Activated T-helper 1 cell treated with anti-CD3 and anti-CD28 coated beads, Interleukin-12 subunit alpha, Interleukin-12 subunit beta, Interleukin-2, Interleukin-4 antibody, amounts not matched to agents 30 ng/mL and 10 ng/mL and 1 ng/mL, durations not matched to agents 14 hours and 24 hours and 36 hours (primary cell): Measurements from ENCODE around the gene ATP6V1G2. TPM values are rescaled to one million over a fixed set of nuclear protein-coding genes. Genes with fewer than 3 reads are reported as not detected.
A peak's percentile ranks its signal among the peaks of the same experiment; 100 is the strongest.
"Not testable (repeated sequence)": the region's sequence is repeated elsewhere in the genome, so short reads cannot be mapped to it uniquely, and the experiment has no call there.

ENCODE experiments used
- DNase-seq: peaks from one replicate; pipeline ENCODE4 v3.0.0; 2021; ENCODE audit warnings: low spot score
- H3K27ac Mint-ChIP-seq: one replicate; pipeline ENCODE4 v1.8.0; 2021; ENCODE audit warnings: mild to moderate bottlenecking, mixed read lengths
- H3K27me3 Mint-ChIP-seq: one replicate; pipeline ENCODE4 v1.8.0; 2022; ENCODE audit warnings: mild to moderate bottlenecking, moderate library complexity, mixed read lengths; ENCODE audit not compliant: insufficient read depth
- H3K36me3 Mint-ChIP-seq: one replicate; pipeline ENCODE4 v1.8.0; 2021; ENCODE audit warnings: low read depth, mixed read lengths
- H3K4me1 Mint-ChIP-seq: one replicate; pipeline ENCODE4 v1.8.0; 2021; ENCODE audit warnings: low read depth, mixed read lengths
- H3K4me3 Mint-ChIP-seq: one replicate; pipeline ENCODE4 v1.8.0; 2021; ENCODE audit warnings: mild to moderate bottlenecking, moderate library complexity, mixed read lengths
- H3K9me3 Mint-ChIP-seq: one replicate; pipeline ENCODE4 v1.8.0; 2021; ENCODE audit warnings: mixed read lengths
- intact Hi-C: fragments of 100-400 bp; cut with micrococcal nuclease; formaldehyde crosslinking; loops from one replicate; pipeline ENCODE4 v1.15.1; 2024
- total RNA-seq: library from RNA; stranded (reverse); gene quantifications from 2 replicates; pipeline ENCODE4 v1.2.3, GENCODE V29; 2022

Gene ATP6V1G2
- total RNA-seq = 1.2 and 1.4 TPM in 2 replicates

DNA sequence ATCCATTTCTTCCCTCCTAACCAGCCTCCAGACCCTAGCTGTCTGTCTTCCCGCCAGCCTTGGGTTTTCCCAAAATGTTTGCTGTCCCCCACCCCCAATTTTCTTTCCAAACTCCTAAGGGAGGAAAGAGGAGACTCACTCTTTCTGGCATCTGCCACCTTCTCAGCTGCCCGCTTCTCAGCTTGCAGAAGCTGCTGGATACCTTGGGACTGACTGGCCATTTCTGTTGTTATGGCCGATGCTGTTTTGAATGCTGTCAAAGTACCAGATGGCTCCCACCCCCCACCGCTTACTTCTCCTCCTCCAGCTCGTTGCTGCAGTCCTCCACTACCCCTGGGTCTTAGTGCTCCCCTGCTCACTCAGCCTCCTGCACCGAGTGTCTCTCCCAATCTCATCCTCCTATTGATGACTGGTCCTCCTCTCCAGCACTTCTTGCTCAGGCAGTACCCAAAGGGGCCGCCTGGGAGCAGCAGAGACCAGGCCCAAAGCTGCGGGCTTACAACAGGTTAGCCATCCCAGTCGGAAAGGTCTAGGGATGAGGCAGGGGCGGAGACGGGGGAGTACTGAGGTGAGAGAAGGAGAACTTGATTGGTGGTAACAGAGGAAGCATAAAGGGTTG is at the start of gene ATP6V1G2:
Gene ATP6V1G2, minus strand, starts transcription at position 270 of the 619 bp plus-strand sequence. Its CDS starts 49 bp downstream, at position 221.
- Mint-ChIP-seq H3K4me3 (peak within 1 kb of the TSS; percentile 87), H3K4me1 (peaks cover 32% of the 10 kb centered on the region), H3K9me3 (no peaks in the 10 kb centered on the region), H3K36me3 (peaks cover 7% of the 10 kb centered on the region), H3K27me3 (peaks cover 3% of the 10 kb centered on the region), H3K27ac (peak within 1 kb of the TSS; percentile 82)
- intact Hi-C loops = loop anchor here (1.0 to 10.0 kb wide), 5 partner anchors 52 to 408 kb away; partner anchors contain the start of genes EHMT2, NELFE and SKIC2
- DNase-seq = peak; percentile 87

DNA sequence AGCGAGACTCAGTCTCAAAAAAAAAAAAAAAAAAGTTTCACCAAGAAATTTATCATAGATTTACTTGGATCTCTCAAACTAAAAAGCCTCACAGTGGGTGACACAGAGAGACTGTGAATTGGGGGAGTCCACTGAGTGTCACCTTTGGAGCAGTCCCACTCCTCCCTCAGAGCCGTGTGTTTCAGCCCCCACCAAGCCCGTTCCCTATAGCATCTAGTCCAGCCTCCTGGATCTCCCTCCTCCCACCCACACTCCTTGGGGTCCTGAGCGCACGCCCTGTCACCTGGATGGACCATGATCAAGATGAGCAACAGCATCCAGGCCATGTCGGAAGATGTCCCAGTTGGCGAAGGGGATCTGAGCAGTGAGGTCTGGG is 46.0 kb upstream of the ATP6V1G2 start:
- Mint-ChIP-seq H3K4me3 (peak overlapping the region; percentile 62), H3K27ac (peak overlapping the region; percentile 80), H3K27me3 (no peaks in the 10 kb centered on the region), H3K4me1 (peaks cover 64% of the 10 kb centered on the region), H3K9me3 (no peaks in the 10 kb centered on the region), H3K36me3 (peaks cover 17% of the 10 kb centered on the region)
- DNase-seq = no peak
- intact Hi-C loops = loop anchor here (10.0 kb wide), 1 partner anchor 188 kb away; the partner anchor contains the start of gene MICA

- not testable (repeated sequence) for H3K4me3 Mint-ChIP-seq, H3K9me3 Mint-ChIP-seq, H3K27me3 Mint-ChIP-seq, DNase-seq
- peak overlapping the region; percentile 20 for H3K27ac Mint-ChIP-seq
- intact Hi-C loops = loop anchor here (10.0 kb wide), 1 partner anchor 186 kb away; the partner anchor contains the start of gene MICA
- peaks cover 69% of the 10 kb centered on the region for H3K4me1 Mint-ChIP-seq
- H3K36me3 Mint-ChIP-seq = peaks cover 25% of the 10 kb centered on the region
Observed at GRCh38 chr6:31590691-31591090, 44.3 kb upstream of the ATP6V1G2 start.

DNA sequence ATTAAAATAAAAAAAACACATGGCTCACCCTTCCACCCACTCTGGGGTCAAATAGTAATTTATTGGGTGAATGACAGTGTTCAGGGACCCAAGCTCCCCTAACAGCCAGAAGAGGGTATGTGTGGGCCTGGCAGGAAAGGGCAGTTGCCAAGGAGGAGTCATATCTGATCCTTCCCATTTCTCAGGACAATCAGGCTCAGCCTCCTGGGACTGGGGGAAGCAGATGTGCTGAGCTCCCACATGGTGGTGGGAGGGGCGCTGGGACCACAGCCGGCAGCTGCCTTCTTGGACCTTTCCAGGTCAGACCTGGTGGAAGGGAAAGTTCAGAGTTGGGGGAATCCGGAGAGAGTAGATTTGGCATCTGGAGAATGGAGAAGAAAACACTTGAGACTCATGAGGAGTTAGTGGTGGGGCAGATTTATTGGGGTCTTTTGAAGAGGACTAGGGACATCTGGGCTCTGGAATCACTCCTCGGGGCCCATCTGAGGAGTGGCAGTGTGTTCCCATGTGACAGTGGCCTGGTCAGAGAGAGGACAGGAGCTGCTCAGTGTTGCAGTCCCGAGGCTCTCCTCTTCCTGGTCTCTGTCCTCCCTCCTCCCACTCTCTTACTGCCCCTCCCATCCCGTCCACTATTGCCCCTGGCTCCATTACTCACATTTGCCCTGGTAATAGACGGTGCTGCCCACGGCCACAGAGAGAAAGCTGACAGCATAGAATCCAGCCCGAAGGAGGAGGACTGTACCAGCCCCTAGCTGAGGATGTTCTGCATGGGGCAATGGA is 42.7 kb upstream of the ATP6V1G2 start:
- DNase-seq = no peak
- Mint-ChIP-seq H3K4me3 (peak overlapping the region; percentile 37), H3K27ac (peak overlapping the region; percentile 36), H3K9me3 (no peaks in the 10 kb centered on the region), H3K36me3 (peaks cover 25% of the 10 kb centered on the region), H3K27me3 (no peaks in the 10 kb centered on the region), H3K4me1 (peaks cover 78% of the 10 kb centered on the region)
- intact Hi-C loops = no loop called here

DNA sequence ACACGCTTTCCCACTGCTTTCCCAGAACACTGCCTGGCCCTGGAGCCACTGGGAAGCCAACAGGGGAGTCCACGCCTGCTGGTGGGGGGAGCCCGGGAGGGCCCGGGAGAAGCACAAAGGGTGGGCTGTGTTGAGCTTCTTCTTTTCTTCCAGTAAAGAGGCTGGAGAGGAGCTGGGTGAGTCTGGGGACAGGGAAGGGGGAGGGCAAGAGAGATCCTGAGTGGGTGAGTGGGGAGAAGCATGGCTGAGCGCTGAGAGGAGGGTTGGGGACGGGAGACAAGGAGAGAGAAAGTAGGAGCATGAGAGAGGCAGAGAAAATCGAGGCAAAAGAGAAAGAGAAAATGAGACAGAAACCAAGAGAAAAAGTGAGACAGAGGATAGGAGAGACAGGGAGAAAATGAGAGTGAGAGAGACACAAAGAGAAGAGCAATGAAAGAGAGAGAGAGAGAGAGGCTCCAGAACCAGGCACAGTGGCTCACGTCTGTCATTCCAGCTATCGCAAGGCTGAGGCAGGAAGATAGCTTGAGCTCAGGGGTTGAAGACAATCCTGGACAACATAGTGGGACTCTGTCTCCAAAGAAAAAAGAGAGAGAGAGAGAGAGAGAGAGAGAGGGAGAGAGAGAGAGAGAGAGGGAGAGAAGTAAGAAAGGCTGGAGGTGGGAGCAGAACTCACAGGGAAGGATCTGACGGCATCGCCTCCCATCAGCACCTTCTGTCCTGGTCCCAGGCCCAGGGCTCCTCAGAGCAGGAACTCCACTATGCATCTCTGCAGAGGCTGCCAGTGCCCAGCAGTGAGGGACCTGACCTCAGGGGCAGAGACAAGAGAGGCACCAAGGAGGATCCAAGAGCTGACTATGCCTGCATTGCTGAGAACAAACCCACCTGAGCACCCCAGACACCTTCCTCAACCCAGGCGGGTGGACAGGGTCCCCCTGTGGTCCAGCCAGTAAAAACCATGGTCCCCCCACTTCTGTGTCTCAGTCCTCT is 41.7 kb upstream of the ATP6V1G2 start:
- DNase-seq = no peak
- Mint-ChIP-seq H3K36me3 (peaks cover 25% of the 10 kb centered on the region), H3K4me3 (peak overlapping the region; percentile 87), H3K27ac (peak overlapping the region; percentile 93), H3K9me3 (no peaks in the 10 kb centered on the region), H3K27me3 (no peaks in the 10 kb centered on the region), H3K4me1 (peaks cover 70% of the 10 kb centered on the region)
- intact Hi-C loops = no loop called here

DNA sequence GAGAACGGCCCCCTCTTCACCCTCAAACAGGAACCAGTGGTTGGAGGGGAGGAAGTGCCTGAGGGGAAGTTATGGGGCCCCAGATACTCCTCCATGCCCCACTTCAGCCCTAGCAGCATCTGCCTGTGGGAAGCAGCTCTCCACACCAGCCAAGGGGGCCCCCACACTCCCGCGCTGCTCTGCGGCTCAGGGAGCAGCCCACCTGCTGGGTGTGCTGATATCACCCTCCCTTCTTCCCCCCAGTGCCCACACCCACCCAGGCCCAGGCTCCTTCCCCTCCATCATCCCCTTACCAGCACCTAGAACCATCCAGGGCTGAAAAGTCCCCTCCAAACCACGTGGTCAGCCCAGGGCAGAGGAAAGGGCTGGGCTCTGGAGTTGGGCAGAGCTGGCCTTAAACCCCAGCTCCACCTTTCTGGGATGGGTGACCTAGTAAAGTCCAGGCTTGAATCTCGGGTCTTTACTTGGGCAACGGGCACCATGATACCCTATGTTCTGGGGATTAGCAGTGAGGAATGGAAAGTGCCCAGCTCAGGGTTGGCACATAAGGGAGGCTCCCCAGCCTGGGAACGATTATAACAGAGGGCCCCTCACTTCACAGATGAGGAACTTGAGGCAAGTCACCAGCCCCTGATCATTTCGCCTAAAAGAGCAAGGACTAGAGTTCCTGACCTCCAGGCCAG is 40.3 kb upstream of the ATP6V1G2 start:
- Mint-ChIP-seq H3K4me1 (peaks cover 69% of the 10 kb centered on the region), H3K27ac (peak overlapping the region; percentile 95), H3K9me3 (no peaks in the 10 kb centered on the region), H3K4me3 (peak overlapping the region; percentile 87), H3K36me3 (peaks cover 32% of the 10 kb centered on the region), H3K27me3 (no peaks in the 10 kb centered on the region)
- intact Hi-C loops = no loop called here
- no peak for DNase-seq

DNA sequence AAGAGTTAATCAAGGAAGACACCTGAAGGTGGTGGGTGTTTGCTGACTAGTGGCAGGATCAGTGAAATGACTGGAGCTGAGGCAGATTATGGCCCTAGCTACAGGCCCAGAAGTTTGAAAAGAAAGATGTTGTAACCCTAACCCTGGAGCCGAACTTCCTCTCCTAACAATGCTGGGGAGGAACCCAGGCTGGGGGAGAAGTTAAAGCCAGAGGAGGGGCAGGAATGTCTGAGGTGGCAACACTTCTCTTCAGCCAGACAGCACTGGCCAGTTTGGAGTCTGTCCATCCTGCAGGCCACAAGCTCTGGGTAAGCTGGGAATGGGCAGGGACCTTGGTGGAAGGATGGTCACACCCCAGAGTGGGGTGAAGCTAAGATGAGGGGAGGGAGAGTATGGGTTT is 39.6 kb upstream of the ATP6V1G2 start, which contains the start of gene LST1:
Gene LST1, plus strand, starts transcription at position 270 of the 400 bp plus-strand sequence. CDS start 1,023 bp downstream, outside the sequence.
- H3K27me3 Mint-ChIP-seq = no peaks in the 10 kb centered on the region
- H3K9me3 Mint-ChIP-seq = no peaks in the 10 kb centered on the region
- H3K27ac Mint-ChIP-seq = peak within 1 kb of the TSS; percentile 95
- H3K4me1 Mint-ChIP-seq = peaks cover 67% of the 10 kb centered on the region
- H3K36me3 Mint-ChIP-seq = peaks cover 38% of the 10 kb centered on the region
- no peak for DNase-seq
- intact Hi-C loops = no loop called here
- H3K4me3 Mint-ChIP-seq = peak within 1 kb of the TSS; percentile 87

- H3K36me3 Mint-ChIP-seq = peaks cover 41% of the 10 kb centered on the region
- intact Hi-C loops = loop anchor here (1.0 to 2.0 kb wide), 2 partner anchors 17 to 35 kb away; partner anchors contain the start of gene PRRC2A
- H3K4me1 Mint-ChIP-seq = peaks cover 63% of the 10 kb centered on the region
- H3K27ac Mint-ChIP-seq = peak overlapping the region; percentile 95
- no peaks in the 10 kb centered on the region for H3K9me3 Mint-ChIP-seq
- peak overlapping the region; percentile 87 for H3K4me3 Mint-ChIP-seq
- no peaks in the 10 kb centered on the region for H3K27me3 Mint-ChIP-seq
- no peak for DNase-seq
Observed at GRCh38 chr6:31585491-31585890, 39.1 kb upstream of the ATP6V1G2 start.

DNA sequence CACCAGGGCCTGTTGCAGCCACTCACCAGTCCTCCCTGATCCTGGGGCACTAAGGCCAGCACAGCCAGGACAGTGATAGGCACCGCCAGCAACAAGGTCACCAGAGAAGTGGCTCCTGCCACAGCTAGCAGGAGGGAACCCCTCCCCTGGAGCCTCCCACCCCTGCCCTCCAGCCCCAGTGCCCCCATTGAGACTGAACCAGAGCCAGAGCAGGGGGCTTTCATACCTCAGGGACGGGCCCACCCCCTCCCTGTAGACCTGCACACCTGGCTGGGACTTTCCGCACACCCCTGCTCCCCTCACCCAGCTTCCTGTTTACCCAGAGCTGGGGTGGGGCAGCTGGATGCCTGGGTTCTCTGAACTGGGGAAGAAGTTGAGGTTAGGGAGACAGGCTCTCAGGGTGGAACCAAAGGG is 35.8 kb upstream of the ATP6V1G2 start, which contains the start of gene LTB:
Gene LTB, minus strand, starts transcription at position 195 of the 414 bp plus-strand sequence. Its CDS starts 7 bp downstream, at position 188.
- Mint-ChIP-seq H3K4me3 (peak within 1 kb of the TSS; percentile 92), H3K9me3 (no peaks in the 10 kb centered on the region), H3K4me1 (peaks cover 72% of the 10 kb centered on the region), H3K27ac (peak within 1 kb of the TSS; percentile 93), H3K27me3 (no peaks in the 10 kb centered on the region), H3K36me3 (peaks cover 49% of the 10 kb centered on the region)
- intact Hi-C loops = no loop called here
- peak; percentile 65 for DNase-seq

DNA sequence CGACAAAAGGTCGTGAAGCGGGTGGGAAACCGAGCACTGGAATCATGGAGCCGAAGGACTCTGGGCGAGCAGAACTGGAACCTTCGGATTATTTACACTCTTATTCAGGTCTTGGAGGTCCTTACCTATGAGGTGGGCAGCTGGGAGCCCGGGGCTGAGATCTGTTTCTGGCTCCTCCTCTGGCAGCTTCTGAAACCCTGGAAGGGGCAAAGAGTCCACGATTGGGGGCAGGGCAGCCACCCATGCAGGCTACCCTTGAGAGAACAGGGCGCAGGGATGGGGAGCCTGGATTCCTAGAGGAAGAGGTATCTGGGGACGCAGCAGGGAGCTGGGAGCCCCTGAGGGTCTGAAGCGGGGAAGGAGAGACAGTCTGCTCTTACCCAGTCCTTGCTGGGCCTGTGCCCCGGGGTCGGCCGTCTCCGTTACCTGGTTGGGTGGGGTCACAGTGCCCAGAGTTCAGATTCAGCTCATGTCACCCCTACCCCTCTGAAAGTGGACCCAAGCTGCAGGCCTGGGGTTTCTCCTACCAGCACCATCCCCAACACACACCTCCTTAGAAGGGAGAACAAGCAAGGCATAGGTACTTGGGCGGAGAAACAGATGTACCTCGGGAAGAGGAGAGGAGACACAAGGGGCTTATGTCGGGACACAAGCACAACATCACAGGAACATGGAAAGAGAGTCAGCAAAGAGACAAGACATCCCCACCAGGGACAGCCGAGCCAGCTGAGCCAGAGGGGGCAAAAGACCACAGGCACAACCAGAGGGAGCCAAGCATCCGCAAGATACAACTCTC is 35.2 kb upstream of the ATP6V1G2 start:
- Mint-ChIP-seq H3K27ac (peak overlapping the region; percentile 93), H3K27me3 (no peaks in the 10 kb centered on the region), H3K4me1 (peaks cover 70% of the 10 kb centered on the region), H3K36me3 (peaks cover 50% of the 10 kb centered on the region), H3K9me3 (no peaks in the 10 kb centered on the region), H3K4me3 (peak overlapping the region; percentile 92)
- no peak for DNase-seq
- intact Hi-C loops = loop anchor here (1.0 to 2.0 kb wide), 3 partner anchors 9 to 71 kb away; partner anchors contain the start of genes BAG6 and LTA

DNA sequence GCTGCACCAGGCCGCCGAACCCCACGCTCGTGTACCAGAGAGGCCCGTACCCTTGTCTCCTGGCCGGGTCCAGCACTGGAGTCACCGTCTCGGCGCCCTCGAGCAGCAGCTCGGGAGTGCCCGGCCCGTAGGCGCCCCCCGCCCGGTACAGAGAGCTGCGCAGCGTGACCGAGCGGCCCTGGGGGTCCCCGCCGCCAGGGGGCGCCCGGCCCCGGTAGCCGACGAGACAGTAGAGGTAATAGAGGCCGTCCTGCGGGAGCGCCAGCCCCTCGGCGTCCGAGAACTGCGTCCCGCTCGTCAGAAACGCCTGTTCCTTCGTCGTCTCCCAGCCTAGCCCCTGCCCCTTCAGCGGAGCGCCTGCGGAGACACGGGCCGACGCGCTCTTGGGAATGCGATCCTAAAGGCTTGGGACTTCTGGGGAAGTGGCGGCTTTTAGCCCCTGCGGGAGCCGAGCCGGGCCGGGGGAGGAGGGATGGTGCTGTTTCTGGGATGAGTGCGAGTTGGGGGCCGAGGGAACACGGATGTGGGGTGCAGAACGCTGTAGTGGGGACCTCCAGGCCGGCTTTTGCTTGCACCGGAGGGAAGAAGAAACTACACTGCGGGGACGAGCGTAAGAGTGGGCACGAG is 34.5 kb upstream of the ATP6V1G2 start:
- H3K27me3 Mint-ChIP-seq = no peaks in the 10 kb centered on the region
- peak overlapping the region; percentile 92 for H3K4me3 Mint-ChIP-seq
- no peaks in the 10 kb centered on the region for H3K9me3 Mint-ChIP-seq
- peaks cover 63% of the 10 kb centered on the region for H3K4me1 Mint-ChIP-seq
- peaks cover 57% of the 10 kb centered on the region for H3K36me3 Mint-ChIP-seq
- peak overlapping the region; percentile 93 for H3K27ac Mint-ChIP-seq
- DNase-seq = peak; percentile 81
- intact Hi-C loops = loop anchor here (1.0 to 2.0 kb wide), 6 partner anchors 9 to 72 kb away; partner anchors contain the start of genes BAG6, DDX39B, LTA and NFKBIL1
